IMR-90 (cell line): ENCODE data around the gene NOTO. TPM values are rescaled to one million over a fixed set of nuclear protein-coding genes. Genes with fewer than 3 reads are reported as not detected.

ENCODE experiments used
- ATAC-seq: fragments of 200-7000 bp; cut with Tn5 transposase; 2 replicates; pipeline ENCODE4 v1.9.1; 2020; ENCODE audit warnings: low read depth, mild to moderate bottlenecking, moderate library complexity
- BruUV-seq: library from RNA; stranded (reverse); fragments of 400-500 nt; replicated peaks from 2 replicates; lab custom pipeline; 2021; lab: Mats Ljungman, UMichigan
- CTCF ChIA-PET: fragments of 300-600 bp; formaldehyde crosslinking; extraction: SDS; loops from one replicate; lab custom pipeline; 2021; ENCODE audit warnings: antibody characterized with exemption; lab: Yijun Ruan, JAX
- POLR2A ChIA-PET: fragments of 300-600 bp; sonication (Branson Sonifier 250); formaldehyde crosslinking; loops from one replicate; lab custom pipeline; 2022; ENCODE audit warnings: antibody characterized with exemption; ENCODE audit not compliant: unreplicated experiment; lab: Charles Lee
- DNase-seq: peaks from one replicate; pipeline ENCODE4 v3.0.0; 2013
- H2AFZ ChIP-seq: replicated peaks from 2 replicates; pipeline ENCODE3; 2013; ENCODE audit warnings: low read length, mild to moderate bottlenecking; ENCODE audit not compliant: poor library complexity
- H2AK5ac ChIP-seq: 2 replicates; pipeline ENCODE4 v1.6.1; 2013; ENCODE audit warnings: low read depth, low read length, inconsistent platforms
- H2AK9ac ChIP-seq: replicated peaks from 2 replicates; pipeline ENCODE3; 2013; ENCODE audit warnings: mild to moderate bottlenecking, low read depth, low read length, moderate library complexity; ENCODE audit not compliant: poor library complexity
- H2BK120ac ChIP-seq: 2 replicates; pipeline ENCODE4 v1.6.1; 2013; ENCODE audit warnings: low read depth, low read length, inconsistent platforms
- H2BK15ac ChIP-seq: 3 replicates; pipeline ENCODE4 v1.6.1; 2013; ENCODE audit warnings: low read depth, low read length, inconsistent platforms
- H2BK20ac ChIP-seq: 2 replicates; pipeline ENCODE4 v1.6.1; 2013; ENCODE audit warnings: low read depth, mild to moderate bottlenecking, inconsistent platforms, low read length, moderate library complexity
- H2BK5ac ChIP-seq: 2 replicates; pipeline ENCODE4 v1.6.1; 2013; ENCODE audit warnings: mild to moderate bottlenecking, low read depth, low read length, inconsistent platforms; ENCODE audit not compliant: poor library complexity, severe bottlenecking
- H3K14ac ChIP-seq: replicated peaks from 2 replicates; pipeline ENCODE4 v1.6.1; 2013; ENCODE audit warnings: low read depth, low read length, inconsistent platforms
- H3K18ac ChIP-seq: 2 replicates; pipeline ENCODE4 v1.6.1; 2013; ENCODE audit warnings: low read depth, low read length, control low read depth
- H3K23ac ChIP-seq: 2 replicates; pipeline ENCODE4 v1.6.1; 2013; ENCODE audit warnings: low read depth, low read length, inconsistent platforms
- H3K27ac ChIP-seq: 2 replicates; pipeline ENCODE4 v1.5.1; 2013; ENCODE audit warnings: mild to moderate bottlenecking, control low read depth, low read length; ENCODE audit not compliant: insufficient read depth
- H3K27me3 ChIP-seq: 2 replicates; pipeline ENCODE4 v1.6.1; 2013; ENCODE audit warnings: low read length; ENCODE audit not compliant: control insufficient read depth, insufficient read depth
- H3K36me3 ChIP-seq: 2 replicates; pipeline ENCODE4 v1.6.1; 2013; ENCODE audit warnings: low read length, mixed read lengths; ENCODE audit not compliant: control insufficient read depth, insufficient read depth
- H3K4ac ChIP-seq: 2 replicates; pipeline ENCODE4 v1.6.1; 2013; ENCODE audit warnings: low read depth, low read length, inconsistent platforms
- H3K4me1 ChIP-seq: 2 replicates; pipeline ENCODE4 v1.6.1; 2013; ENCODE audit warnings: low read length, mixed read lengths; ENCODE audit not compliant: control insufficient read depth, insufficient read depth
- H3K4me2 ChIP-seq: 2 replicates; pipeline ENCODE4 v1.6.1; 2013; ENCODE audit warnings: low read depth, mild to moderate bottlenecking, control low read depth, low read length, moderate library complexity
- H3K4me3 ChIP-seq: 2 replicates; pipeline ENCODE4 v1.5.1; 2013; ENCODE audit warnings: low read depth, mild to moderate bottlenecking, control low read depth, low read length, moderate library complexity; ENCODE audit not compliant: insufficient read depth
- H3K56ac ChIP-seq: 2 replicates; pipeline ENCODE4 v1.6.1; 2013; ENCODE audit warnings: low read length, inconsistent platforms; ENCODE audit not compliant: insufficient read depth; ENCODE audit errors: extremely low read depth
- H3K79me1 ChIP-seq, 2 experiments: 2 replicates each; pipeline ENCODE4 v1.6.1; 2013; ENCODE audit warnings: low read length in 2 of 2, inconsistent platforms in 1 of 2, low read depth in 1 of 2
- H3K9ac ChIP-seq: 2 replicates; pipeline ENCODE4 v1.6.1; 2013; ENCODE audit warnings: low read depth, low read length, control low read depth
- H3K9me1 ChIP-seq: 2 replicates; pipeline ENCODE4 v1.6.1; 2013; ENCODE audit warnings: low read length, inconsistent platforms; ENCODE audit not compliant: insufficient read depth
- H3K9me3 ChIP-seq: 2 replicates; pipeline ENCODE4 v1.6.1; 2013; ENCODE audit warnings: low read length; ENCODE audit not compliant: control insufficient read depth, insufficient read depth
- H4K20me1 ChIP-seq: 2 replicates; pipeline ENCODE4 v1.6.1; 2013; ENCODE audit warnings: low read length, inconsistent platforms; ENCODE audit not compliant: insufficient read depth
- H4K5ac ChIP-seq: 2 replicates; pipeline ENCODE4 v1.6.1; 2013; ENCODE audit warnings: mild to moderate bottlenecking, low read depth, low read length, control low read depth
- H4K8ac ChIP-seq, 2 experiments: 2 replicates each; pipeline ENCODE4 v1.6.1; 2013; ENCODE audit warnings: low read depth in 2 of 2, low read length in 2 of 2, control low read depth in 1 of 2, inconsistent platforms in 1 of 2
- H4K91ac ChIP-seq: 2 replicates; pipeline ENCODE4 v1.6.1; 2013; ENCODE audit warnings: low read depth, low read length, inconsistent platforms; ENCODE audit not compliant: insufficient read depth
- CEBPB ChIP-seq: IDR thresholded peaks from 2 replicates; pipeline ENCODE4 v1.6.1; 2012; ENCODE audit warnings: low read depth, low read length, improper control_type of control experiment
- MAFK ChIP-seq: IDR thresholded peaks from 2 replicates; pipeline ENCODE4 v1.6.1; 2012; ENCODE audit warnings: low read depth, low read length, improper control_type of control experiment
- WGBS, 2 experiments: methylation state at CpG; one replicate each; pipeline versions ENCODE4 v1.1.5 to v1.1.7; 2013; ENCODE audit warnings: missing lambda C conversion rate in 2 of 2; ENCODE audit not compliant: insufficient read length in 1 of 2; ENCODE audit errors: extremely low coverage in 2 of 2; 5-methylcytosine and 5-hydroxymethylcytosine counted together
- dilution Hi-C: fragments of 300-500 bp; cut with HindIII; formaldehyde crosslinking; loops from one replicate; pipeline ENCODE4 v1.14.3; 2018; ENCODE audit warnings: low sequenced_read_pairs; ENCODE audit not compliant: unreplicated experiment
- in situ Hi-C: fragments of 300-500 bp; cut with MboI; formaldehyde crosslinking; loops from 3 replicates; pipeline ENCODE4 v1.14.3; 2019; ENCODE audit warnings: low sequenced_read_pairs, inconsistent platforms, mixed read lengths
- intact Hi-C: fragments of 100-400 bp; cut with micrococcal nuclease; formaldehyde crosslinking; loops from 2 replicates; pipeline ENCODE4 v1.10.0; 2022
- polyA plus RNA-seq, 3 experiments: library from polyadenylated mRNA; depleted of rRNA; stranded (reverse); fragments of >200 nt; gene quantifications; 2 replicates each; pipeline ENCODE4 v1.2.3, GENCODE V29; 2012; ENCODE audit warnings: low replicate concordance in 1 of 3
- total RNA-seq: library from RNA; depleted of rRNA; stranded (reverse); fragments of >200 nt; gene quantifications from 2 replicates; pipeline ENCODE4 v1.2.3, GENCODE V29; 2012

NOTO gene
- total and polyA plus RNA-seq, 2 of the 4 experiments (the other 2 are of a cell fraction), result not detected

GRCh38 chr2:73246850-73247249, 44.5 kb downstream of the NOTO start:
- ATAC-seq, result no peak
- Histone ChIP-seq H2BK20ac (no peak overlapping the region), H3K79me1 (peaks cover 38 to 47% of the 10 kb centered on the region in 2 experiments), H3K4me3 (no peak overlapping the region), H3K4me1 (peaks cover 2% of the 10 kb centered on the region; the same call in 1 of the 2 replicates), H2AK9ac (no peak overlapping the region), H2BK120ac (no peak overlapping the region), H2BK5ac (no peak overlapping the region), H3K4ac (no peak overlapping the region), H3K9me3 (no peaks in the 10 kb centered on the region), H2AK5ac (no peak overlapping the region), H3K9ac (no peak overlapping the region), H4K91ac (no peak overlapping the region), H3K56ac (no peak overlapping the region), H3K9me1 (peaks cover 5% of the 10 kb centered on the region; the same call in 1 of the 2 replicates), H3K14ac (no peak overlapping the region), H3K36me3 (peaks cover 64% of the 10 kb centered on the region), H3K27me3 (no peaks in the 10 kb centered on the region), H3K27ac (no peak overlapping the region), H2BK15ac (no peak overlapping the region), H3K4me2 (no peak overlapping the region), H2AFZ (no peak overlapping the region), H4K20me1 (peaks cover 27% of the 10 kb centered on the region), H3K23ac (no peak overlapping the region), H4K5ac (no peak overlapping the region), H3K18ac (no peak overlapping the region), H4K8ac (no peak overlapping the region)
- ChIA-PET CTCF (interaction anchor here (0.9 kb wide), 1 partner anchor 12 kb away, joined by 3 read pairs; no protein-coding TSS in a partner anchor), POLR2A (no interaction called here)
- dilution Hi-C loops, result no loop called here
- in situ Hi-C loops, result no loop called here
- intact Hi-C loops, result no loop called here
- TF ChIP-seq MAFK, result 0 out of 2 replicates have a peak, but pooled peaks have one; percentile 31
- no peak for TF ChIP-seq CEBPB
- 93% methylated on average over 2 of the region's 3 CpGs; no CpG with 5 or more reads in 1 of the 2 experiments for WGBS, 2 experiments
- no TSS peak for BruUV-seq
- no peak for DNase-seq
